ENCODE results near the gene RXFP2.

Gene RXFP2

GRCh38 chr13:31747966-31748365 is 8.6 kb downstream of the RXFP2 start:
- TF ChIP-seq CTCF (IDR thresholded peaks at IDR 0.05; ENCODE audit: extremely low read depth, missing control alignments): no peak
- DNase-seq (ENCODE audit: low spot score): no peak

DNA sequence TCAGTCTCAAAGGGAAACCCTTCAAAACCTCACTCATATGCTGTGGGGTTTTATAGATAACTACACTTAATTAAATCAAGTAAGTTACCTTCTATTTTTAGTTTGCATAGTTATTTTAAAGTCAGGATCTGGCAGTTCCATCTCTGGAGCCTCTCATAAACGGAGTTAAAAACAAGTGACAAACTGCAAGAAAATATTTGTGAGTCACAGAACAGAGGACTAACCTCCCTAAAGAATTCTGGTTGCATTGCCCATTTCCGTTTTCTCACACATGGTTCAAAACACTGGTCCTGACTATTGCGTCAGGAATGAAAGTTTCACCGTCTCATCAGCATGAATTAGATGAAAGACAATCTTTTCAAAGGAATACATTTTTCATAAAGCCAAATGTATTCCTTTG is 10.6 kb downstream of the RXFP2 start:
- TF ChIP-seq CTCF (IDR thresholded peaks at IDR 0.05; ENCODE audit: extremely low read depth, missing control alignments): no peak
- no peak for DNase-seq (ENCODE audit: low spot score)

- no peak for TF ChIP-seq CTCF (IDR thresholded peaks at IDR 0.05; ENCODE audit: extremely low read depth, missing control alignments)
- DNase-seq (ENCODE audit: low spot score): no peak
Measured at GRCh38 chr13:31755211-31755610, 15.9 kb downstream of the RXFP2 start.

GRCh38 chr13:31755803-31756212 is 16.5 kb downstream of the RXFP2 start:
- no peak for DNase-seq (ENCODE audit: low spot score)

DNA sequence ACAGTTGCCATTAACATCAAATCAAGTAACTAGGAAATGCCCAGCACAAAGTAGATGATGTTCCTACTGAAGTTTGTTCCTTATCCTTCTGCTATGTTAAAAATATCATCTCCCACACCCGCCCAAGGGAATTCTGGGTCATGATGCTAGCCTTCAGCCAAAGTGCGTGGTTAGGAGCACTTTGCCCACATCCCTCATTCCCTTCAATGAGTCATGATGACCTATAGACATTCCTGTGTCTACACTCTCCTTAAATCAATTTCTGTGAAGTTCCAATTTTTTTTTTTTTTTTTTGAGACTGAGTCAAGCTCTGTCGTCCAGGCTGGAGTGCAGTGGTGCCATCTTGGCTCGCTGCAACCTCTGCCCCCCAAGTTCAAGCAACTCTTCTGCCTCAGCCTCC is 17.0 kb downstream of the RXFP2 start:
- TF ChIP-seq CTCF (IDR thresholded peaks at IDR 0.05; ENCODE audit: extremely low read depth, missing control alignments): no peak
- no peak for DNase-seq (ENCODE audit: low spot score)

More at GRCh38 chr13:31755803-31756212, 16.5 kb downstream of the RXFP2 start:
- TF ChIP-seq CTCF (IDR thresholded peaks at IDR 0.05; ENCODE audit: extremely low read depth, missing control alignments): no peak

DNA sequence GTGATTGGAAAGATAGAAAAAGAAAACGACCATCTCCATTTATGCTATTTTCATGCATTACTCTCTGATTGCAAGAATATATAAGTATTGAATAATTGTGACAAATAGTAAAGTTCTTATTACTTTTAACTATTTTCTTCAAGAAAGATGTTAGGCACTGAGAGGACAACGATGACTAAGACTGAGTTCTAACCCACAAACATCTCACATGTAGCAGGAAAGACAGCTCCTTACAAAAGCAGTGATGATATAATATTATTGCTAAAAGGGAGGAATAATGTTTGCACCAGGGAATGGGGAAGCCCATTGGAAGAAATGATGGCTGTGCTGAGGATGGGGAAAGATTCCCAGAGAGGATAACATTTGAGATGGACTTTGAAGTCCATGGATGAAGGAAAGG is 22.6 kb downstream of the RXFP2 start:
- no peak for DNase-seq (ENCODE audit: low spot score)
- no peak for TF ChIP-seq CTCF (IDR thresholded peaks at IDR 0.05; ENCODE audit: extremely low read depth, missing control alignments)

GRCh38 chr13:31764556-31764955 is 25.2 kb downstream of the RXFP2 start:
- no peak for DNase-seq (ENCODE audit: low spot score)
- TF ChIP-seq CTCF (IDR thresholded peaks at IDR 0.05; ENCODE audit: extremely low read depth, missing control alignments): no peak

All from GM20000 (cell line).